AG10803 (cell line): ENCODE results near the gene RNF208.

Source experiments
- DNase-seq: peaks from one replicate; pipeline ENCODE4 v3.0.0; 2010; ENCODE audit warnings: low read depth
- H3K4me3 ChIP-seq: 2 replicates; pipeline ENCODE4 v1.5.1; 2011; ENCODE audit warnings: mild to moderate bottlenecking, low read length, control low read depth
- CTCF ChIP-seq: conservative IDR thresholded peaks from 2 replicates; pipeline ENCODE4 v1.5.1; 2011; ENCODE audit warnings: mild to moderate bottlenecking, low read length, control low read depth, inconsistent platforms

Gene RNF208

GRCh38 chr9:137230705-137231371 lies 8.8 kb upstream of the RNF208 start, which contains the start of gene SLC34A3:
SLC34A3 (plus strand) TSS chr9:137230901; CDS start chr9:137231703, 802 bp downstream.
- H3K4me3 ChIP-seq = no peak within 1 kb of the TSS
- DNase-seq = no peak
- no peak for TF ChIP-seq CTCF

DNA sequence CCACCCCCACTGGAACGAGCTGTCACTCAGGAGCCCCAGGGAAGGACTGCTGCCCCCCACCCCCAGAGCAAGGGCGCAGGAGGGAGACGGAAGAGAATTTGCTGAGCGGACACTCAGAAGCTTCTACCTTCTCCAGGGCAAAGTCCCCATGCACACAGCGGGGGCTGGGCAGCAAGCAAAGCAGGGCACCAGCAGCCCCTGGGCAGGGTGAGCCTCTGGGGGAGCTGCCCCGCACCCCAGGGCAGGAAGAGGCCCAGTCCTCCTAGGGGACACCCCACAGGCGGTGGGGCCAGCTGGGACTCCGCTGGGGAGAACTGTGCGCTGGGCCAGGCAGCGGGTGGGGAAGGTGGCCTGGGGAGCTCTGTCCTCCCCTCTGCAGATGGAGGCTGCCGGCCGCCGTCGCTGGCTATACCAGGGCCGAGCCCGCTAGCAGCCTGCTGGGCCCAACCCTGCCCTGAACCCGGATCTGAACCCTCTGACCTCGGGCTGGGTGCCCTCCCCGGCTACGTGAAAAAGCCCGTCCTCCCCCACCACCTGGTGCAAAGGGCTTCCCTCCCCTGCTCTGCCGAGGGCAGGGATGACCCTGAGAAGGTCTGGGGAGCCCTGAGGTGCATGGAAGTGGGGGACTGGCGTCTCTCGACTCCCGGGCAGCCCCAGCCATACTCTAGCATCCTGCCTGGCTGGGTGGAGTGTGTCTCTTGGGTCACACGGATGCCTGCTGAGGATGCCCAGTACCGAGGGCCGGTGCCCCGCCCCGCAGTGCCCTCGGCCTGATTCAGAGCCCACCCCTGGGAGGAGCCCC lies 8.1 kb upstream of the RNF208 start:
- no peak for TF ChIP-seq CTCF

DNA sequence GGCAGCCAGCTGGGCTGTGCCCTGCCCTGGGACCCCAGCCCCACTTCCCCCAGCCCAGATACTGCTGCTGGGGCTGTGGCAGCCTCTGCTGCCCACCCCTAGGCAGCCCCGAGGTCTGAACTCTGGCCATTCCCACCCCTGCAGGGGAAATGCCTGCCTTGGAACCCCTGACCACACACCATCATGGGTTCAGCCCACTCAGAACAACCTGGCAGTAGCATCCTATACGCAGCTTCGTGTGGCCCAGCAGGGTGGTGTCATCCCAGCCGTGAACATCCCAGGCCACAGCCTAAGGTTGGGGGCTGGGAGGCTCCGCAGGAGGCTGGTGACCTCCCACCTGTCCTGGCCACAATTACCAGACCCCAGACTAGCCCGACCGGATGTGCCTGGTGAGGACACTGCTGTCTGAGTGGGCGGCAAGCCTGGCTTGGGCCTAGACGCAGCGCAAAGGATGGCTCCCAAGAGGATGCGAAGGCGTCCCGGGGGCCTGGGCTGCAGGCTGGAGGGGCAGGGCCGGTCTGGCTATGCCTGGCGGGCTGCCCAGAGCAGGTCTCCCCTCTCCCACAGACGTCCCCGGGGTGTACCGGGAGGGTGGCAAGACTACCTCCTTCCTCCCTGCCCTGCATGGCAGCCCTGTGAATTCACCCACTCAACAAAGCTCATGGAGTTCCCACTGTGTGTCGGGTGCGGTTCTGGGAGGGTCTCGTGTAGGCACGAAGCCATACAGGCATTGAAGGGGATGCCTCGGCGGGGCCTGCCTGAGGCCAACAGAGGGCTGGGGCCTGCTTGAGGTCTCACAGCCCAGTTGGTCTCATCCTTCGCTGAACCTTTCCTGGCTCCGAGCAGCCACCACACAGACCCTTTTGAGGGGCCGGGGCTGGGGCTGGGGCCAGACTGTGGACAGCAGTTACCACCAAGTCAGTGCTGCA lies 7.2 kb upstream of the RNF208 start:
- TF ChIP-seq CTCF = no peak
- DNase-seq = no peak
- no peak overlapping the region for H3K4me3 ChIP-seq

More for the DNA sequence above, 8.1 kb upstream of the RNF208 start:
- H3K4me3 ChIP-seq = no peak overlapping the region
- no peak for DNase-seq

DNA sequence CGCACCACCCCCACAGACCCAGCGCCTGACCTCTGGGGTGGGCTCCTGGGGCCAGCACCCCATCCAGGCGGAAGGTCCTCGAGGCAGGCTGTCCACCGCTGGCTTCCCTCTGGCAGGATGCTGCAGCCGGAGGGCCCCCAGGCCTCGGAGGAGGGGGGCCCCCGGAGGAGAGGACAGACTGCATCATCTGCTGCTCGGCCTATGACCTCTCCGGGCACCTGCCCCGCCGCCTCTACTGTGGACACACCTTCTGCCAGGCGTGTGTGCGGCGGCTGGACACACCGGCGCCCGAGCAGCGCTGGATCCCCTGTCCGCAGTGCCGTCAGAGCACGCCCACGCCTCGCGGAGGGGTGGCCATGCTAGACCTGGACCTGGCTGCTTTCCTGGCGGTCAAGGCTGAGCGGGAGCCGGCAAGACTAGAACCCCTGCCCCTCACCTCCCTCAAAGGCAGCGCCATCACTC lies 6.5 kb upstream of the RNF208 start:
- H3K4me3 ChIP-seq = no peak overlapping the region
- no peak for DNase-seq
- no peak for TF ChIP-seq CTCF

DNA sequence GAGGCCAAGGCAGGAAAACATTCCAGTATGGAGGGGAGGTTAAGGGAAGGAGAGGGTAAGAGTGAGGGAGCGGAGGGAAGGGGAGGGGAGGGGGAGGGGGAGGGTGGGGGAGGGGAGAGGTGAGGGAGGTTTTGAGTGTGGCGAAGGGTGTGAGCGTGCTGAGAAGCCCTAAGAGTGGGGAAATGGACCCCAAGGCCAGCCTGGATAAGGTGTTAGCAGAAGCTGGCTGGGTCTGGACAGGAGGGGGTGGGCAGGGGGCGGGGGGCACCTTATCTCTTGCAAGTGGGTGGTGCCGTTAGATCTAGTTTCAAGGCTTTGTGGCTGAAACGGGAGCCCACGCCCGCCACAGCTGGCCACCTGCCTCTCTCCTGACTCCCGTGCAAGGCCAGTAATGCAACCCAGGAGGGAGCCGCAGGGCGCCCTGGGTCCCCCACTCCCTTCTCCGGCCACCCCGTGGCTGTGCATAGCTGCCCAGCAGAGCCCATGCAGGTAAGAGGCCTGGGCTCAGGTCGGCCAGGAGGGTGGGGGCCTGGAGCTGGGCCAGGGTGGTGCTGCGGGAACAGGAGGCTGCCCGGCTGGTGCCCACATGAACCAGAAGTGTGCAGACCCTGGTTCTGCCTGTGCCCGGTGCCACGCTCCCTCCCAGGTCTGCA lies 5.9 kb upstream of the RNF208 start:
- TF ChIP-seq CTCF = no peak
- H3K4me3 ChIP-seq = no peak overlapping the region
- no peak for DNase-seq

DNA sequence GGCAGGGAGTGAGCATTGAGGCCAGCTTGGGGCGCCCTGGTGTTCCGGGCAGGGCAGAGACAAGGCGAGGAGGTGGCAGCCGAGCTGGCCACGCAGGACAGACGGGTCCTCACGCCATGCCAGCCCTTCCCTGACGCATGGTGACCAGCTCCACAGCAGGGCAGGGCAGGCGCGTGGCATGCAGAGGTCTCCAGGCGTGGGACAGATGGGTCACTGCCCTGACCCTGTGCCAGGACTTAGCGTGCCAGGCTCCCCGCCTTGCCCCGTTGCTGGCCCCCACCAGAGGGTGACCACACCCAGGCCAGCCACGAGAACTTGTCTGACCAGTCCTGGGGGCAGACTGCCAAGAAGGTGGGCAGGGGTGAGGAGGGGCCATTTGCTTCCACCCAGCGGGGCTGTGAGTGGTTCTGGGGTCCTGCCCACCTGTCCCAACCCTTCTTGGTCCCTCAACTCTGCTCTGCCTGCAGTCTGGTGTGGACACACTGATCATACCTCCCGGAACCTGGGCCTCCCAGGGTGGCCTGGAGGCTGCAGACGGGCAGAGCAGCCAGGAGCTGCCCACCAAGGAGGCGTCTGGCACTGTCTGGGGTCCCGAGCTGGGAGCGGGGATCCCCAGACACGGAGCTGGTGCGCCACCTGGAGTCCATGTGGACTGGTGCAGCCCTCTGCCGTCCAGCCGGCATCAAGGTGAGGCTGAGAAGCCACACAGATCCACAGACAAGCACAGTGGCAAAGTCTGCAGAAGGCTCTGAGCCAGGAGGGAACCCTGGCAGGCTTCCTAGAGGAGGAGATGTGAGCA lies 5.2 kb upstream of the RNF208 start, which contains the start of gene RNF224:
Gene RNF224 (plus strand): TSS at position 449 of the 799 bp plus-strand sequence. CDS start 834 bp downstream, outside the sequence.
- peak; percentile 79 for TF ChIP-seq CTCF
- H3K4me3 ChIP-seq = no peak within 1 kb of the TSS
- DNase-seq = peak; percentile 54
